COLO829 (cell line): ENCODE measurements around the gene PCOLCE2.

Source experiments
- DNase-seq: peaks from one replicate; pipeline ENCODE4 v3.0.0; 2012; ENCODE audit warnings: low spot score

The PCOLCE2 gene

DNA sequence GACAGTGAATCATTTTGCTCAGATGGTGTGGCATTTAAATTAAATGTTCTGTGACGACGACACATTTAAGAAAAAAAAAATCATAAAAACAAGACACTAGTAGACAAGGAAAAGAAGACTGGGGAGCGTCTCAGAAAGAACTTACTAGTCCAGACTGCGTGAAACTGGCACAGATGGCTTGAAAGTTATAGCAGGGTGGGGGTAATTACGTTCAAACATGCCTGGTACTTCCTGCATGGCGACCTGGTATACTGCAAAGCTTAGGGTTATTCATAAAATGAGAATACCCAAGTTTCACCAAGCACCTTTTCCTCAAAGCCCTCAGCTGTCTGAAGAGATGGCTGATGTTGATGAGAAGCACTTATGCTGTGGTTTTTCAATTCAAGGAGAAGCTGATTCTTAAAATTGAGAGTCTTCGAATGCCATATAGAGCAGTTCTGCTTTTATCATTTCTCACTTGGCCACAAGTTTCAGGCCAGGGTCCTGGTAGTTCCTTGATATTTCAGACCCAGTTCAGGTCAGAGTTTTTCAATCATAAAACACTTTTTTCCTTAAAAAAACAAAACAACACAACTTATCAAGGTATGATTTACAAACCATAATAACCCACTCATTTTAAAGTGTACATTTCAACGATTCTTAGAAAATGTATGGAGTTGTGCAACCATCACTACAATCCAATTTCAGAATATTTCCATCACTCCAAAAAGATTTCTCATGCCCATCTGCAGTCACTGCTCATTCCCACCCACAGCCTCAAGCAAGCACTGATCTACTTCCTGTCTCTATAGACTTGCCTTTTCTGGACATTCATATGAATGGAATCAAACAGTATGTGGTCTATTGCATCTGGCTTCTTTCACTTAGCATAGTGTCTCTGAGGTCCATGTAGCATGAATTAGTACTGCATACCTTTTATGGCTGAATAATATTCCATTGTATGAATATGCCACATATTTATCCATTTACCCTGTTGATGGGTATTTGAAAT lies 24.7 kb downstream of the PCOLCE2 start:
- no peak for DNase-seq

DNA sequence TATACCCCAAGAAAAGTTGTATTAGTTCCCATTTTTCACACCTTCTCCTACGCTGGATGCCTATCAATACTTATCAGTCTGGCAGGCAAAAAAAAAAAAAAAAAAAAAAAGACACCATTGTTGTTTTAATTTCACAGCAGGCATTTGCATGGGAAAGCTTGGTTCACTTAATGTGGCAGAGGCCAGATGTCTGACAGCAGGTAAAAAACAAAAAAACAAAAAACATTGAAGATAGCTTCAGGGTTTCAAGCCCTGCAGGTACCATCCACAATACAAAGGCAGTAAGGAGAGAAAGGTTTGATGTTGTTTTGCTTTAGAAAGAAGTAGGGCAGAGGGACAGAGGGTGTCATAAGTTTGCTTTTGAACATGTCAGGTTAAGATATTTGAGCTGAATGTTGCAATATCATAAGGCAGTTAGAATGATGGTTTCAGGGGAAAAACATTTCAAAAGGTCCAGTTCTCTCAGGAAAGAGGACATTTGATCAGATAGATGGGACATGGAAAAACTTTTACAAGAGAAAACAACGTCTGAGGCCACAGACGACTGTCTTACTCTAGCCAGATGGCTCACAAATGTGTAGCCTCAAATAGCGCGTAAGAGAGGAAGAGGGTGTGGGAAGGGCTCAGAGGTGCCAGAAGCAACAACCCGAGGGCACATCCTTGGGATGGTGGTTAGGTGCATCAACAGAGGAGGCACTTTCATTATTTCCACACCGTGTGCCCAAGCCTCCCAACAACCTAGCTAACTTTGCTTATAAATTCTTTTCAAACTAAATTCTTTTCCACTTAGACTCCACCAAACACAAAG lies 25.7 kb downstream of the PCOLCE2 start:
- no peak for DNase-seq

DNA sequence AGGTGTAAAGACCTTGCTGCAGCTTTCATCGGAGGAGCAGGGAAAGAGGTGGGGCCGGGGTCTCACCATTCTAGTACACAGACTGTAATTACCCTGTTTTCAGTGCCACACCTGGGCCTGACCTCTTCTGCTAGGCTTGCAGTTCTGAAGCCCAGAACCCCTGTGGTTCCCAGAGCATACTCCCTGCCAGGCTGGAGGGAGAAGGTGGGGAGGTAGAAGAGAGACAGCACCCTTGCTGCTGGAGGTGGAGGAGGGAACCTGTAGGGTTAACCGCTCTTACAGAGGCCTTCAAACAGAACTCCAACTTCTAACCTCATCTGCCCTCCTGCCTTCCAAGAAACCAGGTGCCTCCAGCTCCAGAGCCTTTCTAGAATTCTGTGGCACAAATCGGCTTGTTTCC lies 27.0 kb downstream of the PCOLCE2 start:
- no peak for DNase-seq

DNA sequence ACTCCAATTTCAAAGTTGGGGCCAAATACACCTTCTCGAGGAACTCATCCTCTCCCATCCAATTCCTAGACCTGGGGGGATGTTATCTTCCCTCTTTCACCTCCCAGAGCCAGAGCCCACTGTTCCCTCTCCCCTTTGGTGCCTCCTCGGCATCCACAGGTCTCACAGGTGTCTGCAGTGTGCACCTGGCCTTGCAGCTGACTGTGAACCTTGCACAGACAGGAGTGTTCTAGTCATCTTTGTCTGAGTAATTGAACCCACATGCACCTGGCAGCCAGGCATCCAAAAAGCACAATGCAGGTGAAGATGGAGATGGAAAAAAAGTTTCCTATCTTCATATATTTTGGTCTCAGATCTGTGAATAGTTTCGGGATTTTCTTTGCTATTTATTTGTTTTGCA lies 30.8 kb downstream of the PCOLCE2 start:
- DNase-seq = no peak

DNA sequence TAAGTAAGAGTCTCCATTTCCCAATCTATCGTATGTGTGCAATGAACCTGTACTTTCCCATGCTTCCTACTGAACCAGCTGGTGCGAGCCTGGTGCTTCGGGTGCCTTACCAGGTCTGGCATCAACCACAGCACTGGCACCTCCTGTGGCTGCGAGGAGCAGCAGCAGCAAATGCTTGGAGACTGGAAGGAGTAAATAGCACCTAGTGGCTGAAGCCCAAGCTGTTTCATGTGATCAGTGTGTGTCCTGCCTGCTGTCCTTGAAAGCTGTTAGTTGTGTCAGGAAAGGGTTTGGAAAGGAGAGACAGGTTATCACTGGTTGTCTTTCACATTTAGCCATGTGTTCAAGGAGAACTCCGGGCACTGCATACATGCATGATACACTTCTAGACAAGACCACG lies 31.8 kb downstream of the PCOLCE2 start:
- DNase-seq = peak; percentile 13

DNA sequence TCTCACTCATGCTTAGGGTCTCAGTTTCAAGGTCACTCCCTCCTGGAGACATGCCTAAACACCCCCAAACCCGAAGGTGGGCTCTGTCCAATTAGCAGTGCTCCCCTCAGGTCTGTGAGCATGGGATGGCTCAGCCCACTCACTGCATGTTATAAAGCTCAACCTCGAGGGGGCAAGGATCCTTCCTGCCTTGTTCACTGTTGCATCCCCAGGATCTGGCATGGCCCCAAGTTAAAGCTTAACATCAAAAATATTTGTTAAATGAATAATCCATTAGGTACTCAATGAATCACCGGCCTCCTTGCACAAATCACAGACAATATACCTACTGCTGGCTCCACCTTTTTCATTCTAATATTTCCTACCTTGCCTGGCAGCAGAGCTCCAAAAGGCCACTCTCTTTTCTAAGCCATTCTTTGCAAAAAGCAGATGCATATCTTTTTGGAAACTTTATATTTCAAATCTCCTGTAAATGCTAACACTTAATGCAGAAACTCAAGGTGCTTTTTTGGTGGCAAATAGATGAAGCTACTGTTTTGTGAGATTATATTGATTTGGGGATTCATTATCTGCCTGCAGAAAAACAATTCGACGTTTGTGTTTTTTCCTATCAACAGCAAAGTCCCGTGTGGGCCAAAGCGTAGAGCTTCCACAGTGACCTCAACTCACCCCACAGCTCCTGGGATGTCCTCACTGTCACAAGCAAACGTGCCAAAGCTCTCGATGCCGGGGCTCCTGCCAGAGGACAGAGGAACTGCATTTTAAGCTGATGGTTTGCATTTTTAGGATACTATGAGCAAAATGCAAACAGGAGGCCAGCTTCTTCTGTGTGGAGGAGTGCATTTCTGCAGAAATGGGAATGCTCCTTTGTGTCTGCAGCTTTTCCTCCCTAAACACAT lies 35.4 kb downstream of the PCOLCE2 start:
- DNase-seq = no peak

DNA sequence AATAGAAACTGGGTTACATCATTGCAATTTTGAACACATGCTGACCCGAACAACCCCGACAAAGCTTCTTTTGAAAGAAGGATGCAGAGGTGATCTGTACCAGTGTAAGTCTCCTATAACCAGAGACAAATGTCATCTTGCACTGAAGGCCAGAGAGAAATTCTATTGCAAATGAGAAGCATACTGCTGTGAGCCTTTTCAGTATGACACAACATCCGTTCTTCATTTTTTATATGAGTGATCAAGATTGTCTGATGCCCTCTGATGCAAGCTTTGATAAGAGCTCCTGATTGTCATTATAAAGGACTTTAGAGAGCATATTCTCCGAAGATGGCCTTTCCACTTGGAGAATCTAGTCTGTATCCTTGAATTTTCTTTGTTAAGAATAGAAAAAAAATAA lies 36.9 kb downstream of the PCOLCE2 start:
- DNase-seq = no peak

DNA sequence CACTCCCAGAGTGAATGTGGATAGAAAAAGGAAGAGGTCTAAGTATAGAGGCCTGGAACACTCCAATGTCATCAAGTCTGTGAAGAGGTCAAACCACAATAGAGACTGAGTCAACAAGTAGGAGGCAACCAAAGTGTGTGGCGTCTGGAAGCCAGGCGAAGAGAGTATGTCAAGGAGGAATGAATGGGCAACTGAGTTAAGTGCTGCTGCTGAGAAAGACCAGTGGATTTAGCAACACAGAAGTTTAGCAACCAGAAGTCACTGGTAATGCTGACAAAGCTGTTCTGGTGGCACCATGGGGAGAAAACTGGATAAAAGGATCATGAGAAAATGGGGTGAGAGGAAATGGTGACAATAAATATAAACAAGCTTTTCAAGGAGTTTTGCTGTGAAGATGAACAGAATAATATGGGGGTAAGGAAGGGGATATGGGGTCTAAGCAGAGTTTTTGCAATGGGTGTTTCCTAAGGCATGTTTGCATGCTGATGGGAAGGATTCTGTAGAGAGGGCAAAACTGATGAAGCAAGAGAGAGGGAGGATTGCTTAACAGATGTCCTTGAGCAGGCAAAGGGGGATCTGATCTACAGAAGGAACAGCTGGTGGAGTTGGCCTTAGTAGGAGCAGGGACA lies 38.4 kb downstream of the PCOLCE2 start:
- DNase-seq = peak; percentile 89

DNA sequence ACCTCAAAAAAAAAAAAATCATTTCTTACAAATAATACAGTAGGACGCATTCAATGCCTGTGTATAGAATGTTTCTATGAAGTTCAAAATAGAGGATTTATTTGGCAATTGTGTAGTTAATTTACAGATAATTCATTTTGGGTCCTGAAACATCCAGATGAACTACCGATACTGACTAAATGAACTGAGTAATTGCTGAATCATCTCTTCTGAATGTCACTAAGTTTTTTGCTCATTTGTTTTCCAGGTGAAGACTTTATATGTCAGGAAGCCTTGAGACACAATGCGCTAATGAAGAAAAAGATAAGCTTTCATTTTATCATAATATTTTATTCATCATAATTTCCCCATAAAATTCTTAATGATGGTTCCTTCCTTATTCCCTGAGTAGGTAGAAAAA lies 39.7 kb downstream of the PCOLCE2 start:
- no peak for DNase-seq

DNA sequence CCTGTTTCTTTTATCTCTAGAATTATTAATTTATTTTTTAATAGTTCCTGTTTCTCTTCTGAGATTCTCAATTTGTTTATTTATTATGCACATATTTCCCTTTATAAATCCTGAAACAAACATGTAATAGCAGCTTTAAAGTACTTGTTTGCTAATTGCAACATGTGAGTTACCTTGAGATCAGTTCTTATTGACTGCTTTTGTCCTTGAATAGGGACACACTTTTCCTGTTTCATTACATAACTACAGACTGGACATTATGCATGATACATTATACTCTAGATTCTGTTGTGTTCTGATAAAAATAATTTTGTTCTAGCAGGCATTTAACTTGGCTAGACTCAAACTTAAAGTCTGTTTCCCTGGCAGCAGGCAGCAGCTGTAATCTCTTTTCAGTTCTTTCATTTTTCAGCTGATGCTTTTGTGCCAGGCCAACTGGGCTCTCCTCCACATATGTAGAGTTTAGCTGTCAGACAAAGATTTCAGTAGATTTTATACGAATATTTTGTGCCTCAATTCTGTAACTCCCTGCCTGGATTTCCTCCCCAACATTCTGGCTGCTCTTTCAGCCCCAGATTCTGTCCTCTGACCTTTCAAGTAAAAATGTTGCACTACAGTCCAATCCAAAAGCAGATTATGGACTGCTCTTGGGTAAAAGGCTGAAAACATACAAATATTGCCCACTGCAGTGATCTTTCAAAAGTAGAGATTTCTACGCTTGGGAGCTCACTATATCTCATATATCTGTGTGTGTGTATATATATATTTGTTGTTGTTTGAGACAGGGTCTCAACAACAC lies 41.9 kb downstream of the PCOLCE2 start:
- DNase-seq = no peak

DNA sequence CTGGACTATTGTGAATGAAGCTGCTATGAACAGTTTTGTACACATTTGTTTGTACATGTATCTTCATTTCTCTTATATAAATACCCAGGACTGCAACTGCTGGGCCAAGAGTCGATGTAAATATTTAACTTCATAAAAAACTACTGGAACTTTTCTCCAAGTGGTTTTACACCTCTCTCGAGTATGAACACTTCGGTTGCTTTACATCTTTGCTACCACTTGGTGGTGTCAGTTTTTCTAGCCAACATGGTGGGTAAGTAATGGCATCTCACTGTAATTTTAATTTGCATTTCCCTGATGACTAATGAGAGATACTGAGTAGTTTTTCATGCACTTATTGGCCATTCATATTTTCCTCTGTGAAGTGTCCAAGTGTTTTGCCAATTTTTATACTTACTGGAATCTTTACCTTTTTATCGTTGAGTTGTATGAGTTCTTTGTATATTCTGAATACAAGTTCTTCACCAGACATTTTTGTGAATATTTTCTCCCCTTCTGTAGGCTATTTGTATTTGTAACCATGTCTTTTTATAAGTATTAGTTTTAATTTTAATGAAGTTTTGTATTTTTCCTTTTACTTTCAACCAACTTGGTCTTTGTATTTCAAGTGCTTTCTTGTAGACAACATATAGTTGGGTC lies 44.4 kb downstream of the PCOLCE2 start:
- peak; percentile 91 for DNase-seq

DNA sequence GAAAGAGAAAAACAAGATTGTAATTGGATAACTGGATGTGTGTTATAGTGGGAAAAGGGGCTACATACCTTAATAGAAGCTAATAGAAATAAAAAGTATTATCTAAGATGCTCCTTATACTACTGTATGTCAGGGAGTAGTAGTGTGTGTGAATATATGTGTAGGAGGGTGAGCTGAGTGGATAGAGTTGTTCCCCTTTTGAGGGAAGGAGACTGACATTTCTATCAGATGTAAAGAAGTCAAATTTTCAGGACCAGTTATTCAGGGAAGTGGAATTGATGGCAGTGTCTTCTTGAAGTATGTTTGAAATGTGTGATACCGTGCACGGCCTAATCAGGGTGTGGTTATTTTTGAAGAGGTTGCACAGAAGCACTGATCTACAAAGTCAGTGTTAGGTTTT lies 49.1 kb downstream of the PCOLCE2 start:
- DNase-seq = no peak

DNA sequence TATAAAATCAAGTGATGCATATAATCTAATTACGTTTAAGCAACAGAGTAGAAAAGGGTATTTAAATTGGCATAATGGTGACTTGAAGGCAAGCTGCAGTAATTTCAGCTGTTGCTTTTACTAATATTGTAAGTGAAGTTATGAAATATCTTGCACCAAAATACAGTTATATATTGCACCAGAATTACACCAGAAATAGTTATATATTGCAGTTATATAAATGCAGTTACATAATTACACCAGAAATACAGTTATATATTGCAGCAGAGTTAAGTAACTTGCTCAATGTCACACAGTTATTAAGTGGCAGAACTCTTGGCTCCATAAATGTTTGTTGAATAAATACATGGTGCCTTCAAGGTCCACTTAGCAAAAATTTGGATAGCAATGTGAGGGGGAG lies 51.4 kb downstream of the PCOLCE2 start:
- no peak for DNase-seq

DNA sequence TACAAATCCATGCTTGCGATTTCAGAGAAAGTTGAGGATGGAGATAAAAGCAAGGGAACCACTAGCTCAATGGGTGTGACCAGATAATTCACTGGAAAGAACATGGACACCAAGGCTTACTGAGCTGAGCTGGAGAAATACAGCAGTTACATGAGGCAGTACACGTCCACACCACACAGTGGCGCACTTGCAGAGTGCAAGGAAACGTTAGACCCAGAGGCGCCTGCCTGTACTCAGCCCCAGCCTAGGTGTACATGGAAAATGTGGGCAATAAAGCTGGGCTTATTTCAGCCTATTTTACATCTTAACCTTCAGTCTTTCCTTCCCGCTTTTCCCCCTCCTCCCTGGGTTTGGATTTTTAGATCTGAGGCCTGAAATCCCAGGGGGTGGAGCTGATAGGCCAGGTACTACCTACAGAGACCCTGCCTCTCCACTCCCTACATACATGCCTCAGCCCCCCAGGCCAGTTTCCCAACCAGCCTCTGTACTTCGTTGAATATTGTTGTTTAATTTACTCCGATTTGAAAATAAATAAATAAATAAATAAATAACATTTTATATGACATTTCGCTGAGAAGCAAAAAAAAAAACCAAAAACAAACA lies 60.1 kb downstream of the PCOLCE2 start:
- DNase-seq = peak; percentile 76

DNA sequence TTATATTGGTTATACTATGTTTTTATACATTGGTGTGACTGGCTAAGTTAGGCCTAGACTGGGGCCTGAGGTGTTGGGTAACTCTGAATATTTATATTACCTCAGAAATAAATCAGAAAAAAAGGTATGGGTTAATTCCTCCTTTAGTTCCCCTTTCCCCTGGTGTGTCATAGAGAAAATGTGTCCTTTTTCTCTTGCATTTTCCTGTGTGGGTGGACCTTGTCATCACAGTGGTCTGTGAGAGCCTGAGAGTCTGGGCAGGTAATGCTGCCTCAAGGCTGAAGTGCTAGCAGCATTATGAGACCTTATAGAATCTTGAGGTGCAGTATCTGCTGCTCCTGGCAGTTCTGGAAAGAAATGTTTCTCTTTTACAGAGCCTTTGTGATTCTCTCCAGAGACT lies 69.7 kb downstream of the PCOLCE2 start:
- DNase-seq = no peak

DNA sequence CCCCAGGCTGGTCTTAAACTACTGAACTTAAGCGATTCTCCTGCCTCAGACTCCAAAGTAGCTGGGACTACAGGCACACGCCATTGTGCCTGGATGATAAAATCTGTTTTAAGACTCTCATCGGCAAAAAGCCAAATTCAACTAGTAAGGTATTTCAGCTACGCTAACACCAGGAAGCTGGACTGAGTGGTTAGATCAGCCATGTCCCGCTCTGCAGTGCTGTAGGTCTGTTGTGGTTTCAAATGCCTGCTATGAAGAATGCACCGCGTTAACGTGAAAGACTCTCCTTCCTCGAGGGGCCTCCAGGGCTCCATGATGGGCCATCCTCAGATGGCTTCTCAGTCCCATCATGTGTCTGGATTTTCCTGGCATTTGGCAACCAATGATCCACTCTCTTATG lies 70.2 kb downstream of the PCOLCE2 start:
- DNase-seq = no peak

DNA sequence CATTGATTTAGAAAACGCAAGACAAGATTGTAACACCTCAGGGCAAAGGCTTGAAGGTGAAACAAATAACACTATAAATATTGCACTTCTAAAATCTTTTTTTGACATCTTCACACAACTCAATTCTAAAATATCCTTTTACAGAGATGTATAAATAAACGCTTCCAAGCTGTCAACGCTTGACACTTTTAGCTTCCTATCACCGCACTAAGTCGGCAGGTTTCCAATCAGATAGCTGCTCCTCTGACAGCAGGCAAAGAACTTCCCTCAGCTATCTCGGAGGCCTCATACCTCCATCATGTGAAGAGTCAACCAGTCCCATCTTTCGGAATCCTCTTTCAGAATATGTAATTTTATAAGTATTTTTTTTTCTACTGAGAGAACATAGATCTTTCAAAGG lies 71.0 kb downstream of the PCOLCE2 start:
- no peak for DNase-seq

DNA sequence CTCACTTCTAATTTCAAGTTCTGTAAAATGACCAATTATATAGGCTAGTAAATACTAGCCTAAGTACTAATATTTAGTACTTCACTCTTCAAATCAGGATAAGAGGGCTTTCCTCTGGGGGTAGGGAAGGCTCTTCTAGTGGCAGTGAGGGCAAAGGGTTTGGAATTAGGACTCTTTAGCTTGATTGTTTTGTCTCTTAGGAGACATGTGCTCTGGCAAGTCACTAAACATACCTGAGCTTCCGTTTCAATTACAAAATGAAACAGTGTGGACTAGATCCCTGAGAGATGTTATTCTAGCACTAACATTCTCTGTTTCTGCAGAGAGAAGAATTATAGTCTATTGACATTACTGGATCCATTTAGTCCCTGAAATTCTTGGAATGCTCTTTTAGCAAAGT lies 71.5 kb downstream of the PCOLCE2 start:
- DNase-seq = no peak

DNA sequence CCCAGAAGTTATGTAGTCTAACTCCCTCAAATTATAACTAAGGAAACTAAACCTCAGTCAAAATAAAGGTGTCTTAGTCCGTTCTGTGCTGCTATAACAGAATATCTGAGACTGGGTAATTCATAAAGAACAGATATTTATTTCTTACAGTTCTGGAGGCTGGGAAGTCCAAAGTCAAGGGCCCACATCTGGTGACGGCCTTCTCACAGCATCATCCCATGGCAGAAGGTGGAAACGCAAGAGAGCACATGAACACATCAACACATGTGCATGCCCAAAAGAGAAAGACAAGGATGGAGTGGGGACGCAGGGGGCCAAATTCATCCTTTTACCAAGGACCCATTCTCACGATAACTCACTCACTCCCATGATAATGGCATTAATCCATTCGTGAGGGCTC lies 73.1 kb downstream of the PCOLCE2 start:
- DNase-seq = no peak

DNA sequence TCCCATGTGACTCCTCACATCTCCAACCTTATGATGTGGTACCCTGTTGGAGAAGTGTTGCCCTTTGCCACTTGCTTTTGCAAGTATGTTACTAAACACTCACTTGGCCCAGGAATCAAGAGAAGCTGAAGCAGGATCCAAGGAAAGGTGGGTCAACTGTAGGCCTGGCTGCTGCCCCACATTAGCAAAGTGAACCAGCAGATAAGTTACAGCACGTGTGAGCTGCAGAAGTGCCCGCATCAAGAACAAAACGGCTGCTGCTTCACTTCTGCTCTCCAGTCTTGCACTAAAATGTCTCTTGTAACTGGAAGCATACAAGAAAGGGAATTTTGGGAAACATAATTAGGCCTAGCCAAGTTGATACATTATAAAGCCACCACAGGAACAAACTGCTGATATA lies 79.6 kb downstream of the PCOLCE2 start:
- DNase-seq = no peak
